Adrenal gland (tissue), 5 donors: ENCODE data around the gene FKBP3.

Experiments used
- POLR2A ChIP-seq, 2 donors: fragments of 450-650 bp; IDR thresholded peaks; one replicate each; pipeline ENCODE4 v1.6.1; 2017; ENCODE audit warnings: antibody characterized with exemption in 2 of 2, mild to moderate bottlenecking in 2 of 2, moderate library complexity in 1 of 2
- TF ChIP-seq, protein P1 (sequence below), 6 experiments: fragments of 450-650 bp in 4 of 6; fragments of 200-600 bp in 2 of 6; sonication (generic) in 1 of 6; IDR thresholded peaks; 1 replicate in 5 of 6; 2 replicates in 1 of 6; pipeline versions ENCODE4 v1.5.1 to v1.8.0; 2016 to 2021; ENCODE audit warnings: antibody characterized with exemption in 6 of 6, mild to moderate bottlenecking in 2 of 6, moderate library complexity in 1 of 6
- donor health status: DM: no; HTN: no; CAD: no.

DNA sequence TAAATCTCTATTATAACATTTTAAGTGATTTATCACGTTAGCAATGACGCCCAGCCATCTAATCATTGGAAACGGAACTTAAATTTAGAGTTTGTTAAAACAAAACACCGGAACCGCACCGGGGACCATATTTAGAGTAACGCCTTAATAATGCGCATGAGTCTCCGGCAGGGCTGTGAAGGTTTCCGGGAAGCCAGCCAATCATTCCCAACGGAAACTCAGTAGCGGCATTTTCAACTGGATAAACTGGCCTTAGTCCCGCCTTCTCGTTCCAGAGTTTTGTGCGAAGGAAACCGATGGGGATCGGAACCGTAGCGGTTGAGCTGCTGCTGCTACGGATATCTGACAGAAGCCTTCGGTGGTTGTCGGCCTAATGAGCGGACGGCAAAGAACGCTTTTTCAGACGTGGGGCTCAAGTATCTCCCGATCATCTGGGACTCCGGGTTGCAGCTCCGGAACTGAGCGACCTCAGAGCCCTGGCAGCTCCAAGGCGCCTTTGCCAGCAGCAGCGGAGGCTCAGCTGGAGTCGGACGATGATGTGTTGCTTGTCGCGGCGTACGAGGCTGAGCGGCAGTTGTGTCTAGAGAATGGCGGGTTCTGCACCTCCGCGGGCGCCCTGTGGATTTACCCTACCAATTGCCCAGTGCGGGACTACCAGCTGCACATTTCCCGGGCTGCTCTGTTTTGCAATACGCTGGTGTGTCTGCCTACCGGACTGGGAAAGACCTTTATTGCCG, 1.5 kb upstream of the FKBP3 start, which contains the start of gene FANCM:
- TF ChIP-seq, protein P1, sequence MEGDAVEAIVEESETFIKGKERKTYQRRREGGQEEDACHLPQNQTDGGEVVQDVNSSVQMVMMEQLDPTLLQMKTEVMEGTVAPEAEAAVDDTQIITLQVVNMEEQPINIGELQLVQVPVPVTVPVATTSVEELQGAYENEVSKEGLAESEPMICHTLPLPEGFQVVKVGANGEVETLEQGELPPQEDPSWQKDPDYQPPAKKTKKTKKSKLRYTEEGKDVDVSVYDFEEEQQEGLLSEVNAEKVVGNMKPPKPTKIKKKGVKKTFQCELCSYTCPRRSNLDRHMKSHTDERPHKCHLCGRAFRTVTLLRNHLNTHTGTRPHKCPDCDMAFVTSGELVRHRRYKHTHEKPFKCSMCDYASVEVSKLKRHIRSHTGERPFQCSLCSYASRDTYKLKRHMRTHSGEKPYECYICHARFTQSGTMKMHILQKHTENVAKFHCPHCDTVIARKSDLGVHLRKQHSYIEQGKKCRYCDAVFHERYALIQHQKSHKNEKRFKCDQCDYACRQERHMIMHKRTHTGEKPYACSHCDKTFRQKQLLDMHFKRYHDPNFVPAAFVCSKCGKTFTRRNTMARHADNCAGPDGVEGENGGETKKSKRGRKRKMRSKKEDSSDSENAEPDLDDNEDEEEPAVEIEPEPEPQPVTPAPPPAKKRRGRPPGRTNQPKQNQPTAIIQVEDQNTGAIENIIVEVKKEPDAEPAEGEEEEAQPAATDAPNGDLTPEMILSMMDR (IDR thresholded peaks at IDR 0.05): no peak
- peak in 1 of 2 donors; percentile 55 for TF ChIP-seq POLR2A (IDR thresholded peaks at IDR 0.05)
